ENCODE data around the gene VSTM1. TPM values are rescaled to one million over a fixed set of nuclear protein-coding genes. Genes with fewer than 3 reads are reported as not detected.

Gene VSTM1
- total and polyA plus RNA-seq, 2 donors (not counting 3 experiments of a cell fraction or from before 2014, with no cell fraction given) = not detected

- H3K9ac ChIP-seq (replicated peaks; ENCODE audit: extremely low read depth, insufficient read depth, low read length) = no peak overlapping the region
- no peaks in the 10 kb centered on the region for H3K9me3 ChIP-seq (replicated peaks; ENCODE audit: control insufficient read depth, insufficient read depth, low read length)
- no peaks in the 10 kb centered on the region for H3K79me2 ChIP-seq (ENCODE audit: control insufficient read depth, insufficient read depth, low read length)
- dilution Hi-C loops (cut with MboI; ENCODE audit: extremely low pct_ligation_motif_present, low sequenced_read_pairs) = no loop called here
- no peak overlapping the region for H2AFZ ChIP-seq (ENCODE audit: low read depth, low read length)
- ChIA-PET POLR2A (interaction anchor here (0.5 kb wide), 1 partner anchor 214 kb away, joined by 8 read pairs; no protein-coding TSS in a partner anchor), CTCF (interaction anchor here (0.9 to 1.4 kb wide), 2 partner anchors 9 to 206 kb away, joined by 3 to 5 read pairs; no protein-coding TSS in a partner anchor)
- FAIRE-seq (no peak), DNase-seq (ENCODE audit: low read depth, low spot score) (no peak)
- H3K27me3 ChIP-seq (ENCODE audit: control insufficient read depth in 2 of 2, insufficient read depth in 2 of 2, low read length in 2 of 2) = no peaks in the 10 kb centered on the region
- no peak overlapping the region for H3K4me2 ChIP-seq (ENCODE audit: insufficient read depth, low read length)
- BruUV-seq (replicated peaks) = no TSS peak
- TF ChIP-seq MAX (IDR thresholded peaks at IDR 0.05; ENCODE audit: insufficient read depth, insufficient read length) (no peak), JUN (IDR thresholded peaks at IDR 0.05; ENCODE audit: borderline replicate concordance, insufficient read depth, insufficient read length, low read depth) (no peak), EZH2 (IDR thresholded peaks at IDR 0.05; ENCODE audit: borderline replicate concordance, low read depth, low read length, severe bottlenecking) (no peak), FOS (IDR thresholded peaks at IDR 0.05; ENCODE audit: borderline replicate concordance, insufficient read depth, low read length) (no peak), POLR2AphosphoS5 (IDR thresholded peaks at IDR 0.05; ENCODE audit: insufficient read depth, low read depth, low read length) (no peak), MYC (IDR thresholded peaks at IDR 0.05; ENCODE audit: low read depth, low read length) (no peak), POLR2A (IDR thresholded peaks at IDR 0.05; ENCODE audit: low read depth, low read length) (no peak), CTCF (IDR thresholded peaks at IDR 0.05; ENCODE audit: extremely low read depth in 1 of 2, insufficient read depth in 1 of 2, low read depth in 1 of 2, low read length in 2 of 2) (no peak), GATA2 (IDR thresholded peaks at IDR 0.05; ENCODE audit: insufficient read depth, insufficient read length, low read depth, low read length) (no peak)
- H3K4me1 ChIP-seq (ENCODE audit: control insufficient read depth, extremely low read depth, insufficient read depth, low read length) = peaks cover 6% of the 10 kb centered on the region
- no peaks in the 10 kb centered on the region for H3K36me3 ChIP-seq (ENCODE audit: control insufficient read depth in 2 of 2, extremely low read depth in 1 of 2, insufficient read depth in 2 of 2, low read length in 2 of 2)
- no peaks in the 10 kb centered on the region for H3K9me1 ChIP-seq (replicated peaks; ENCODE audit: control insufficient read depth, extremely low read depth, insufficient read depth, low read length)
- no peaks in the 10 kb centered on the region for H4K20me1 ChIP-seq (replicated peaks; ENCODE audit: control insufficient read depth, extremely low read depth, insufficient read depth, low read length)
- no peak overlapping the region for H3K27ac ChIP-seq (ENCODE audit: insufficient read depth, low read depth, low read length)
- H3K4me3 ChIP-seq (replicated peaks in 1 of 3; ENCODE audit: insufficient read depth in 1 of 3, low read depth in 1 of 3, low read length in 3 of 3) = no peak overlapping the region
- intact Hi-C loops (cut with micrococcal nuclease) = no loop called here
Observed at GRCh38 chr19:54014920-54015560, 48.7 kb downstream of the VSTM1 start.
